ENCODE measurements around the gene BMAL1. TPM values are rescaled to one million over a fixed set of nuclear protein-coding genes. Genes with fewer than 3 reads are reported as not detected.
"Not testable (repeated sequence)": the region's sequence is repeated elsewhere in the genome, so short reads cannot be mapped to it uniquely, and the experiment has no call there.

Gene BMAL1
- polyA plus RNA-seq, 2 donors: 9.1 to 9.2 TPM

DNA sequence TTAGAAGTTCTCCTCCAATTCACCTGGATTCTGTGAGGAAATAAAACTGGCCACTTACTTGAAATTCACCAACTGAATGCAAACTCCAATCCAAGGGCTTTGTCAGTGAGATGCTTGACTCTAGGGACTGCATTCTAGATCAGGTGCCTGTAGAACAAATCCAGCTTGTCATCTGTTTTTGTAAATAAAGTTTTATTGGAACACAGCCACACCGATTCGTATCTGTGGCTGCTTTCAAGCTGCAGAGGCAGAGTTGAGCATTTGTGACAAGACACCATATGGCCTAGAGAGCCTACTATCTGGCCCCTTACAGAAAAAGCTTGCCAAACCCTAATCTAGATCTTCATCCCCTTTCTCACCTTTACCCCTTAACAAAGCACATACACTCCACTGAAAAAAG lies 103.1 kb downstream of the BMAL1 start:
- WGBS, 2 donors: 92 to 93% methylated on average over 2 of the region's 2 CpGs
- Histone ChIP-seq H3K4me3 (ENCODE audit: low read depth in 1 of 2, low read length in 2 of 2) (no peak overlapping the region), H3K36me3 (ENCODE audit: control insufficient read depth in 2 of 2, insufficient read depth in 2 of 2, low read length in 1 of 2) (peaks cover 22 to 34% of the 10 kb centered on the region in 2 donors), H3K27me3 (ENCODE audit: control insufficient read depth in 1 of 2, insufficient read depth in 2 of 2, low read length in 2 of 2) (no peaks in the 10 kb centered on the region), H3K9me3 (ENCODE audit: control insufficient read depth in 2 of 2, insufficient read depth in 1 of 2, low read depth in 1 of 2, low read length in 1 of 2) (no peaks in the 10 kb centered on the region), H3K27ac (ENCODE audit: low read depth in 2 of 2, low read length in 1 of 2) (no peak overlapping the region), H3K4me1 (ENCODE audit: control insufficient read depth in 2 of 2, insufficient read depth in 2 of 2, low read length in 1 of 2) (no peaks in the 10 kb centered on the region)

DNA sequence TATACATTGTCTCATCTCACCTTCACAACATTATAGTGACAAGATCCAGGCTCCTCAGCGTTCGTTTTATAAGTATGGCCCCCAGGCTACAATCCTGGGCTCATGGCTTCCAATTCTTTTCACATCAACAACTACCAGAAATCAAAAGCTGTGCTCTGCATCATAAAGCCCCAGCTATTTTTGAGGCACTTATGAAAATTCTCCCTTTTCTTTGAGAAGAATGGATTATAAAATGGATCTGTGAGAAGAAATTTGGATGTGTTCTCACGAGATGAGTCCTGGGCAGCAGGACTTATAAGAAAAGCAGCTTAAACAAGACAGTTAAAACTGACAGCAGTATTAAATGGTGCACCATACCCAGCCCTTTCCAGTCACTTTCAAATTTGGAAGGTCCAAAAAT lies 105.2 kb downstream of the BMAL1 start:
- H3K27me3 ChIP-seq (ENCODE audit: control insufficient read depth in 1 of 2, insufficient read depth in 2 of 2, low read length in 2 of 2): no peaks in the 10 kb centered on the region
- 83 to 84% methylated on average over 3 of the region's 3 CpGs for WGBS, 2 donors
- no peaks in the 10 kb centered on the region for H3K4me1 ChIP-seq (ENCODE audit: control insufficient read depth in 2 of 2, insufficient read depth in 2 of 2, low read length in 1 of 2)
- H3K36me3 ChIP-seq (ENCODE audit: control insufficient read depth in 2 of 2, insufficient read depth in 2 of 2, low read length in 1 of 2): peaks cover 14 to 20% of the 10 kb centered on the region in 2 donors
- no peak overlapping the region for H3K4me3 ChIP-seq (ENCODE audit: low read depth in 1 of 2, low read length in 2 of 2)
- no peak overlapping the region for H3K27ac ChIP-seq (ENCODE audit: low read depth in 2 of 2, low read length in 1 of 2)
- H3K9me3 ChIP-seq (ENCODE audit: control insufficient read depth in 2 of 2, insufficient read depth in 1 of 2, low read depth in 1 of 2, low read length in 1 of 2): no peaks in the 10 kb centered on the region

DNA sequence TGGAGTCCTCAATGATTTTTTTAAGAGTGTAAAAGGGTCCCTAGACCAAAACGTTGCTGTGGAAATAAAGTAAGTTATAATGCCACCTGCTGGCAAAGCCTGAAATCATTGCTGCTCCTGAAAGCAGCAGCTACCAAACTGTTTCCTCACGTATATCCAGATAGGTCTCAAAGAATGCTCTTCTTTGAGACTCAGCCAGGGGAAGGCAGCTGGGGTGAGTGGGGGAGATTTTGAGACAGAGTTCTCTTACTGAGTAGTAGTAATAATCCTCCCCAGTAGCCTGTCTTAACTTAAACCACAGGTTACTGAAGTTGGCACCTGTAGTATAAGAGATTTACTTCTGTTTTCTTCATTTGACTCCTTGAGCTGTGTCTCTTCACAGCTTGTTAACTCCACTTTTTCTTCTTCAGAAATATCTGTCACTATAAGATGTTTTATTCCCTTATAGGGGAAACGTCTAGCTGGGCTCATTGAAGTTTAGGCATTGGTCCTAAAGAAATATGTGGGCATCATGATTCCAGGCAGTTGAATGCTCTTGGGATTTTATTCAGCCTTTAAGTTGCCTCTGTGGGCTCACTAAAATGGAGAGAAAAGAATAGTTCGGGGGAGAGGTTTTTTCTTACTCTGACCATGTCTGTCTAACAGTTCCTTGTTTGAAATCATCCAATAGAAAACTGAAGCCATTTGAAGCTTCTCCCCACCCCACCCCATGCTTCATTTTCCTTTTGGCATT lies 107.5 kb downstream of the BMAL1 start:
- Histone ChIP-seq H3K9me3 (ENCODE audit: control insufficient read depth in 2 of 2, insufficient read depth in 1 of 2, low read depth in 1 of 2, low read length in 1 of 2) (no peaks in the 10 kb centered on the region), H3K27ac (ENCODE audit: low read depth in 2 of 2, low read length in 1 of 2) (no peak overlapping the region), H3K36me3 (ENCODE audit: control insufficient read depth in 2 of 2, insufficient read depth in 2 of 2, low read length in 1 of 2) (peaks cover 11 to 24% of the 10 kb centered on the region in 2 donors), H3K4me1 (ENCODE audit: control insufficient read depth in 2 of 2, insufficient read depth in 2 of 2, low read length in 1 of 2) (no peaks in the 10 kb centered on the region), H3K4me3 (ENCODE audit: low read depth in 1 of 2, low read length in 2 of 2) (no peak overlapping the region), H3K27me3 (ENCODE audit: control insufficient read depth in 1 of 2, insufficient read depth in 2 of 2, low read length in 2 of 2) (no peaks in the 10 kb centered on the region)
- 32 to 34% methylated on average over 4 of the region's 4 CpGs for WGBS, 2 donors

DNA sequence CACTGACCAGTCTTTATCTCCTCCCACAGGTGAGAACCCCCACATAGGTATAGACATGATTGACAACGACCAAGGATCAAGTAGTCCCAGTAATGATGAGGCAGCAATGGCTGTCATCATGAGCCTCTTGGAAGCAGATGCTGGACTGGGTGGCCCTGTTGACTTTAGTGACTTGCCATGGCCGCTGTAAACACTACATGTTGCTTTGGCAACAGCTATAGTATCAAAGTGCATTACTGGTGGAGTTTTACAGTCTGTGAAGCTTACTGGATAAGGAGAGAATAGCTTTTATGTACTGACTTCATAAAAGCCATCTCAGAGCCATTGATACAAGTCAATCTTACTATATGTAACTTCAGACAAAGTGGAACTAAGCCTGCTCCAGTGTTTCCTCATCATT lies 109.0 kb downstream of the BMAL1 start:
- Histone ChIP-seq H3K4me3 (ENCODE audit: low read depth in 1 of 2, low read length in 2 of 2) (no peak overlapping the region), H3K27me3 (ENCODE audit: control insufficient read depth in 1 of 2, insufficient read depth in 2 of 2, low read length in 2 of 2) (no peaks in the 10 kb centered on the region), H3K9me3 (ENCODE audit: control insufficient read depth in 2 of 2, insufficient read depth in 1 of 2, low read depth in 1 of 2, low read length in 1 of 2) (no peaks in the 10 kb centered on the region), H3K36me3 (ENCODE audit: control insufficient read depth in 2 of 2, insufficient read depth in 2 of 2, low read length in 1 of 2) (peaks cover 11 to 18% of the 10 kb centered on the region in 2 donors), H3K4me1 (ENCODE audit: control insufficient read depth in 2 of 2, insufficient read depth in 2 of 2, low read length in 1 of 2) (no peaks in the 10 kb centered on the region), H3K27ac (ENCODE audit: low read depth in 2 of 2, low read length in 1 of 2) (no peak overlapping the region)
- WGBS, 2 donors: 89 to 92% methylated on average over 2 of the region's 2 CpGs

DNA sequence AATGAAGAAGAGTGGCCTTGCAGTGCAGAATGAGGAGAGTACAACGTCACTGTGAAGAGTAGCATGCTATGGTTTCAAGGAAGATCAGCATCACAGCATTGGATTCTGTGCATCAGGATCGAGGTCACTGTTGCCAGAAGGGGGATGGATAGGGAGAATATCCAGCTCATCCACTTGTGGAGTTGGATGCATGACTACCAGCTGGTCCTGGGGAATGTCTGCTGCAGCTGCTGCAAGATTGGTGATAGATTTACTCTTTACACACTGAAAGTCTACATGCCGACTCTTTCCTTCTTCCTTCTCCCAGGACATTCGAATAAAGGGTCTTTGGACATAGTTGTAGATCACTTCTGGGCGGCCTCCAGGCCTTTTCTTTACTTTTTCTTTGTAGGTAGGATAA lies 111.2 kb downstream of the BMAL1 start:
- no peaks in the 10 kb centered on the region for H3K9me3 ChIP-seq (ENCODE audit: control insufficient read depth in 2 of 2, insufficient read depth in 1 of 2, low read depth in 1 of 2, low read length in 1 of 2)
- no peak overlapping the region for H3K27ac ChIP-seq (ENCODE audit: low read depth in 2 of 2, low read length in 1 of 2)
- no peaks in the 10 kb centered on the region for H3K4me1 ChIP-seq (ENCODE audit: control insufficient read depth in 2 of 2, insufficient read depth in 2 of 2, low read length in 1 of 2)
- 86 to 88% methylated on average over 5 of the region's 5 CpGs for WGBS, 2 donors
- H3K36me3 ChIP-seq (ENCODE audit: control insufficient read depth in 2 of 2, insufficient read depth in 2 of 2, low read length in 1 of 2): peaks cover 9 to 11% of the 10 kb centered on the region in 2 donors
- no peaks in the 10 kb centered on the region for H3K27me3 ChIP-seq (ENCODE audit: control insufficient read depth in 1 of 2, insufficient read depth in 2 of 2, low read length in 2 of 2)
- H3K4me3 ChIP-seq (ENCODE audit: low read depth in 1 of 2, low read length in 2 of 2): no peak overlapping the region

DNA sequence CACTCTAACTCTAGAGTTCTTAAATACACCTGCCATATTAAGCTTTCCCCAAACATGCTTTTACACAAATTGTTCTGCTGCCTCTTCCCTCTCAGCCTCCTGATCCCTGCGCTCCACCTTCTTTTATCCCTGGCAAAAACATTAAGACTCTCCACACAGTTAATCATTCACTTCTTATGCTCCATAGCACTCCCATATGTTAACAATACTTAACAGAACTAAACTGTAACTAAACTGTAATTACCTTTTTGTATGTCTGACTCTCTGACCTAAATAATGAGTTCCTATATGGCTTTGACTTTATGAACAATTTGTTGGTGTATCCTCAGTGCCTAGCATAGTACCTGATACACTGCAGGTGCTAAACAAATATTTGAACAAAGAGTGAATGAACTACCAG lies 113.6 kb downstream of the BMAL1 start:
- no peak overlapping the region for H3K4me3 ChIP-seq (ENCODE audit: low read depth in 1 of 2, low read length in 2 of 2)
- whole genome bisulfite sequencing, 2 donors: 87 to 100% methylated on average over 1 of the region's 1 CpG

DNA sequence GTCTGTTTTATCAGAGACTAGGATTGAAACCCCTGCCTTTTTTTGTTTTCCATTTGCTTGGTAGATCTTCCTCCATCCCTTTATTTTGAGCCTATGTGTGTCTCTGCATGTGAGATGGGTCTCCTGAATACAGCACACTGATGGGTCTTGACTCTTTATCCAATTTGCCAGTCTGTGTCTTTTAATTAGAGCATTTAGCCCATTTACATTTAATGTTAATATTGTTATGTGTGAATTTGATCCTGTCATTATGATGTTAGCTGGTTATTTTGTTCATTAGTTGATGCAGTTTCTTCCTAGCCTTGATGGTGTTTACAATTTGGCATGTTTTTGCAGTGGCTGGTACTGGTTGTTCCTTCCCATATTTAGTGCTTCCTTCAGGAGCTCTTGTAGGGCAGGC lies 120.7 kb downstream of the BMAL1 start:
- H3K27me3 ChIP-seq (ENCODE audit: control insufficient read depth in 1 of 2, insufficient read depth in 2 of 2, low read length in 2 of 2); H3K27ac ChIP-seq (ENCODE audit: low read depth in 2 of 2, low read length in 1 of 2); H3K9me3 ChIP-seq (ENCODE audit: control insufficient read depth in 2 of 2, insufficient read depth in 1 of 2, low read depth in 1 of 2, low read length in 1 of 2); H3K36me3 ChIP-seq (ENCODE audit: control insufficient read depth in 2 of 2, insufficient read depth in 2 of 2, low read length in 1 of 2); H3K4me1 ChIP-seq (ENCODE audit: control insufficient read depth in 2 of 2, insufficient read depth in 2 of 2, low read length in 1 of 2); H3K4me3 ChIP-seq (ENCODE audit: low read depth in 1 of 2, low read length in 2 of 2): not testable (repeated sequence)

More for the DNA sequence above, 113.6 kb downstream of the BMAL1 start:
- peaks cover 9 to 11% of the 10 kb centered on the region in 2 donors for H3K36me3 ChIP-seq (ENCODE audit: control insufficient read depth in 2 of 2, insufficient read depth in 2 of 2, low read length in 1 of 2)
- H3K4me1 ChIP-seq (ENCODE audit: control insufficient read depth in 2 of 2, insufficient read depth in 2 of 2, low read length in 1 of 2): no peaks in the 10 kb centered on the region
- no peaks in the 10 kb centered on the region for H3K27me3 ChIP-seq (ENCODE audit: control insufficient read depth in 1 of 2, insufficient read depth in 2 of 2, low read length in 2 of 2)
- no peaks in the 10 kb centered on the region for H3K9me3 ChIP-seq (ENCODE audit: control insufficient read depth in 2 of 2, insufficient read depth in 1 of 2, low read depth in 1 of 2, low read length in 1 of 2)
- H3K27ac ChIP-seq (ENCODE audit: low read depth in 2 of 2, low read length in 1 of 2): no peak overlapping the region

DNA sequence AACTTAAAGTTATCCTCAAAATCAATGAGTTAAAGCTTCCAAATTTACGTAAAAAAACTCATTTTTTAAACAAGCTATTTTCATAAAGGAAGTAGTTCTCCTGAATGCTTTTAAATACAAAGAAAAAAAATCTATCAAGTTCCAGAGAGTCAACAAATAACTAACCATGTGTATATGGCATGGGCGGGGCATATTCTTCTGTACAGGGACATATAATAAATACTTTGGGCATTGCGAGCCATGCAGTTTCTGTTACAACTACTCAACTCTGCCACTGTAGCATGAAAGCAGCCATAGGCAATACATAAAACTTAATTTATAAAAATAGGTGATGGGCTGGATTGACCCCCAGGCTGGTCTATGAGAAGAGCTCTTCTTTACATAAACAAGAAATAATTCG lies 127.6 kb downstream of the BMAL1 start:
- Histone ChIP-seq H3K4me3 (ENCODE audit: low read depth in 1 of 2, low read length in 2 of 2) (no peak overlapping the region), H3K9me3 (ENCODE audit: control insufficient read depth in 2 of 2, insufficient read depth in 1 of 2, low read depth in 1 of 2, low read length in 1 of 2) (no peaks in the 10 kb centered on the region), H3K4me1 (ENCODE audit: control insufficient read depth in 2 of 2, insufficient read depth in 2 of 2, low read length in 1 of 2) (no peaks in the 10 kb centered on the region), H3K36me3 (ENCODE audit: control insufficient read depth in 2 of 2, insufficient read depth in 2 of 2, low read length in 1 of 2) (peaks cover 3 to 5% of the 10 kb centered on the region in 2 donors), H3K27me3 (ENCODE audit: control insufficient read depth in 1 of 2, insufficient read depth in 2 of 2, low read length in 2 of 2) (no peaks in the 10 kb centered on the region), H3K27ac (ENCODE audit: low read depth in 2 of 2, low read length in 1 of 2) (no peak overlapping the region)
- WGBS, 2 donors: 93 to 97% methylated on average over 4 of the region's 4 CpGs

DNA sequence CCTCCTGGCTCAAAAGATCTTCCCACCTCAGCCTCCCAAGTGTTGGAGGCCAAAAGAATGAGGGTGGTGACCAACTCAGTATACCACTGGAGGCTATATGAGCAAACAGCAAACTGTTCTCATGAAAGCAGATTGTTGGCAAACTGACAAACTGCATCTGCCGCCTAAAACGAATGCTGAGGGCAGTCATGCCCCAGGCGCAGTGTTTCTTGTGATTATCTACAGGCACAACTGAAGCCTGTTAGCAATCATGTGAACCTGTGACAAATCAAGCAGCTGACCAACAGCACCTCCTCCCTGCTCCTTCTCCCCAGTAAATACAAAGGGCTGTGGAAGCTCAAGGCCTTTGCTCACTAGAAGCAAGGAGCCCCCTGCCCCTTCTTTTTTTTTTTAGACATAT lies 137.6 kb downstream of the BMAL1 start:
- no peak overlapping the region for H3K27ac ChIP-seq (ENCODE audit: low read depth in 2 of 2, low read length in 1 of 2)
- H3K4me1 ChIP-seq (ENCODE audit: control insufficient read depth in 2 of 2, insufficient read depth in 2 of 2, low read length in 1 of 2): no peaks in the 10 kb centered on the region
- no peaks in the 10 kb centered on the region for H3K9me3 ChIP-seq (ENCODE audit: control insufficient read depth in 2 of 2, insufficient read depth in 1 of 2, low read depth in 1 of 2, low read length in 1 of 2)
- WGBS, 2 donors: 74 to 83% methylated on average over 3 of the region's 3 CpGs
- H3K4me3 ChIP-seq (ENCODE audit: low read depth in 1 of 2, low read length in 2 of 2): no peak overlapping the region
- H3K27me3 ChIP-seq (ENCODE audit: control insufficient read depth in 1 of 2, insufficient read depth in 2 of 2, low read length in 2 of 2): no peaks in the 10 kb centered on the region
- peaks cover 0 to 3% of the 10 kb centered on the region in 2 donors for H3K36me3 ChIP-seq (ENCODE audit: control insufficient read depth in 2 of 2, insufficient read depth in 2 of 2, low read length in 1 of 2)

DNA sequence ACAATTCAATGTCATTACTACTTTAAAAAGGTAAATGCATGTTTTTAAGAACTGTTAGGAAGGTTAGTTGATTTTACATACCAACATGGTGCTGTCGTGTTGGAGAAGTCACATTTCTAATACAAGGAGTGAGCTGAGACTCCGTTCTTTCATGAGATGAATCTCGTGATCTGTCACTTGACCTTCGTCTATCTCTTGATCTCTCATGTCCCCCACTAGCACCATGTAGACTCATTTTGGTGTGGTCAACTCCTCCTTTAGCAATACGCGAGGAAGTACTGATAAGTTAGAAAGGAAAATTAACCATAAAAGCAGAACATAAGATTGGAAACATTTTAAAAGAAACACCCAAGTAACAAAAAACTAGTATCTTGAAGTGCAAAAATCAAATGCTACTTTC lies 144.0 kb downstream of the BMAL1 start:
- H3K27me3 ChIP-seq (ENCODE audit: control insufficient read depth in 1 of 2, insufficient read depth in 2 of 2, low read length in 2 of 2): no peaks in the 10 kb centered on the region
- H3K9me3 ChIP-seq (ENCODE audit: control insufficient read depth in 2 of 2, insufficient read depth in 1 of 2, low read depth in 1 of 2, low read length in 1 of 2): no peaks in the 10 kb centered on the region
- no peak overlapping the region for H3K4me3 ChIP-seq (ENCODE audit: low read depth in 1 of 2, low read length in 2 of 2)
- H3K36me3 ChIP-seq (ENCODE audit: control insufficient read depth in 2 of 2, insufficient read depth in 2 of 2, low read length in 1 of 2): no peaks in the 10 kb centered on the region
- H3K4me1 ChIP-seq (ENCODE audit: control insufficient read depth in 2 of 2, insufficient read depth in 2 of 2, low read length in 1 of 2): no peaks in the 10 kb centered on the region
- H3K27ac ChIP-seq (ENCODE audit: low read depth in 2 of 2, low read length in 1 of 2): no peak overlapping the region
- 95 to 98% methylated on average over 6 of the region's 6 CpGs for WGBS, 2 donors

Data from esophagus (tissue), 2 donors.